Stomach (tissue), 4 donors: Measurements from ENCODE around the gene HSPB6.

Source experiments
- EP300 ChIP-seq: sonication (generic); formaldehyde crosslinking; IDR thresholded peaks from one replicate; pipeline ENCODE4 v1.6.1; 2017; ENCODE audit warnings: antibody characterized with exemption
- POLR2A ChIP-seq, 4 donors: fragments of 450-650 bp; IDR thresholded peaks; one replicate each; pipeline ENCODE4 v1.6.1; 2016; ENCODE audit warnings: antibody characterized with exemption in 4 of 4, control low read depth in 2 of 4, mild to moderate bottlenecking in 1 of 4, moderate library complexity in 1 of 4
- TF ChIP-seq, protein P1 (sequence below), 7 experiments: fragments of 450-650 bp in 4 of 7; fragments of 200-600 bp in 3 of 7; sonication (generic) in 3 of 7; IDR thresholded peaks; one replicate each; pipeline ENCODE4 v1.5.1; 2016 to 2019; ENCODE audit warnings: antibody characterized with exemption in 7 of 7, control low read depth in 2 of 7, mild to moderate bottlenecking in 1 of 7

DNA sequence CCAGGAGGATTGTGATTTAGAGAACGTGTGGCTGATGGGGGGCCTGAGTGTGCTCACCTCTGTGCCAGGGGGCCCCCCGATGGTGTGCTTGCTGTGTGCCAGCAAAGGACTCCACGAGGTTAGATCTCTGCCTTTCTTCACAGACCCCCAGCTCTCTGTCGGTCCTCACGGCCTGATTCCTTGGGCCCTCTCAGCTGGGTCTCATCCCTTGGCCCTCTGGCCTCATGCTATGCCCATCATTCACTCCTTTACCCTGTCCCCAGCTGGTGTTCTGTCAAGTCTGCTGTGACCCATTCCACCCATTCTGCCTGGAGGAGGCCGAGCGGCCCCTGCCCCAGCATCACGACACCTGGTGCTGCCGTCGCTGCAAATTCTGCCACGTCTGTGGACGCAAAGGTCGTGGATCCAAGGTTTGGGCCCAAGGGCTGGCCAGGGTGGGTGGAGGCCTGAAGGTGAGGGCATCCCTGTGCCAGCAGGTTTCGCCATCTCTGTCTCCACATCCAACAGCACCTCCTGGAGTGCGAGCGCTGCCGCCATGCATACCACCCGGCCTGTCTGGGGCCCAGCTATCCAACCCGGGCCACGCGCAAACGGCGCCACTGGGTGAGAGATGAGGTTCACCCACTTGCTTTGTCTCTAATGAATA is 31.5 kb downstream of the HSPB6 start:
- TF ChIP-seq, protein P1, sequence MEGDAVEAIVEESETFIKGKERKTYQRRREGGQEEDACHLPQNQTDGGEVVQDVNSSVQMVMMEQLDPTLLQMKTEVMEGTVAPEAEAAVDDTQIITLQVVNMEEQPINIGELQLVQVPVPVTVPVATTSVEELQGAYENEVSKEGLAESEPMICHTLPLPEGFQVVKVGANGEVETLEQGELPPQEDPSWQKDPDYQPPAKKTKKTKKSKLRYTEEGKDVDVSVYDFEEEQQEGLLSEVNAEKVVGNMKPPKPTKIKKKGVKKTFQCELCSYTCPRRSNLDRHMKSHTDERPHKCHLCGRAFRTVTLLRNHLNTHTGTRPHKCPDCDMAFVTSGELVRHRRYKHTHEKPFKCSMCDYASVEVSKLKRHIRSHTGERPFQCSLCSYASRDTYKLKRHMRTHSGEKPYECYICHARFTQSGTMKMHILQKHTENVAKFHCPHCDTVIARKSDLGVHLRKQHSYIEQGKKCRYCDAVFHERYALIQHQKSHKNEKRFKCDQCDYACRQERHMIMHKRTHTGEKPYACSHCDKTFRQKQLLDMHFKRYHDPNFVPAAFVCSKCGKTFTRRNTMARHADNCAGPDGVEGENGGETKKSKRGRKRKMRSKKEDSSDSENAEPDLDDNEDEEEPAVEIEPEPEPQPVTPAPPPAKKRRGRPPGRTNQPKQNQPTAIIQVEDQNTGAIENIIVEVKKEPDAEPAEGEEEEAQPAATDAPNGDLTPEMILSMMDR (IDR thresholded peaks at IDR 0.05), result no peak
- TF ChIP-seq EP300 (no peak), POLR2A (IDR thresholded peaks at IDR 0.05) (no peak)
